C4-2B (cell line): ENCODE data around the gene IGF2.

ENCODE experiments used
- H3K27ac ChIP-seq: fragments of 450-650 bp; 2 replicates; pipeline ENCODE4 v1.5.1; 2017
- CTCF ChIP-seq: fragments of 450-650 bp; conservative IDR thresholded peaks from 2 replicates; pipeline ENCODE4 v1.5.1; 2017; ENCODE audit warnings: mild to moderate bottlenecking
- ZFX ChIP-seq: fragments of 450-650 bp; IDR thresholded peaks from 2 replicates; pipeline ENCODE4 v1.6.1; 2017

IGF2 gene

GRCh38 chr11:2094354-2095197 lies 44.6 kb downstream of the IGF2 start:
- TF ChIP-seq CTCF, result no peak
- TF ChIP-seq ZFX, result no peak
- H3K27ac ChIP-seq, result peak overlapping the region; percentile 74

- TF ChIP-seq ZFX, result no peak
- TF ChIP-seq CTCF, result no peak
Observed at GRCh38 chr11:2093575-2094353, 45.4 kb downstream of the IGF2 start.

GRCh38 chr11:2092956-2093412 lies 46.2 kb downstream of the IGF2 start:
- peak overlapping the region; percentile 74 for H3K27ac ChIP-seq
- TF ChIP-seq CTCF, result no peak
- no peak for TF ChIP-seq ZFX

More at GRCh38 chr11:2093575-2094353, 45.4 kb downstream of the IGF2 start:
- peak overlapping the region; percentile 74 for H3K27ac ChIP-seq

DNA sequence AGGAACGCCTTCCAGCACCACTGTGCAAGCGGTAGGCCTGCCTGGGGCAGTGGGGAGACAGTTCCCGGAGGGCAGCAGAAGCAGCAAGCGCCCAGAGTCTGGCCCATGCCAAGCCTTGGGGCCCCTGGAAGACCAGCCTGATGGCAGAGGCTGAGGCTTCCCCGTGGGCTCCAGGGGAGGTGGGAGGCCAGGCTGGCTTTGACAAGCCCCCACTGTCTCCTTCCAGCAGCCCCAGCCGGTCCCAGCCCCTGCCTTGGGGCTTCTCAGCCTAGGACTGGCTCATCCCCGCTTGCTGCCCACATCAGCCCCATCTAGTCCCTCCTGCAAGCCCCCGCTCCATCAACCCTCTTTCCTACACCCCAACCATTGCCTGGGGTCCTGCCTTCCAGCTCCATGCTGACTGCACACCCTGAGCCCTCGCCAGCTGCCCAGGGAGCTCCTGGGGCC lies 46.7 kb downstream of the IGF2 start:
- TF ChIP-seq CTCF, result no peak
- TF ChIP-seq ZFX, result no peak
- peak overlapping the region; percentile 74 for H3K27ac ChIP-seq

DNA sequence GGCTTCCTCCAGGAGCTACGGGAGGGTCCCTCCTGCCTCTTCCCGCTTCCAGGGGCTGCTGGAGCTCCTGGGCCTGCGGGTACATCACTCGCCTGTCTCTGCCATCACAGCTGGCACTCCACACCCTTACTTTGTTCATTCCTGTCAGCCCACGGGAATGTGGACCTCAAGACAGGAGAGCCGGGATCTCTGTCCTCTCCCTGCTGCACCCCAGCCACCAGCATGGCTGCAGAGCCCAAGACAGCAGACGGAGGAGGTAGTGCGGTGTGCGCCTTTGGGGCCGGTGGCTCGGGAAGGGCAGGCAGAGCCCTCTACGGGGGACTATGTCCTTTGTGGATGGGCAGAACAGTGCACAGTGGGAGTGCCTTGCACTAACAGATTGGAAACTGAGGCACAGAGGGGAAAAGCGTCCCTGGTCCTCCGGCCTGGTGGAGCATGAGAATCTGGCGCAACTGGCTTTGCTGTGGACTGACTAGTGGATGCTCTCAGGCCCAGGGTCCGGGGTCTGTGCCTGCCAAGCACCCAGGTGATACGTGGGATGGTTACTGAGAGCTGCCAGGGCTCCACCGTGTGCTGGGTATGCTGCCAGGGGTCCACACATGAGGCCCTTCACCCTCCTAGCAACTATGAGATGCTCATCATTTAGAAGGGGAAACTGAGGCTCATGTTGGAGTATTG lies 47.3 kb downstream of the IGF2 start:
- peak overlapping the region; percentile 74 for H3K27ac ChIP-seq
- TF ChIP-seq ZFX (no peak), CTCF (no peak)

DNA sequence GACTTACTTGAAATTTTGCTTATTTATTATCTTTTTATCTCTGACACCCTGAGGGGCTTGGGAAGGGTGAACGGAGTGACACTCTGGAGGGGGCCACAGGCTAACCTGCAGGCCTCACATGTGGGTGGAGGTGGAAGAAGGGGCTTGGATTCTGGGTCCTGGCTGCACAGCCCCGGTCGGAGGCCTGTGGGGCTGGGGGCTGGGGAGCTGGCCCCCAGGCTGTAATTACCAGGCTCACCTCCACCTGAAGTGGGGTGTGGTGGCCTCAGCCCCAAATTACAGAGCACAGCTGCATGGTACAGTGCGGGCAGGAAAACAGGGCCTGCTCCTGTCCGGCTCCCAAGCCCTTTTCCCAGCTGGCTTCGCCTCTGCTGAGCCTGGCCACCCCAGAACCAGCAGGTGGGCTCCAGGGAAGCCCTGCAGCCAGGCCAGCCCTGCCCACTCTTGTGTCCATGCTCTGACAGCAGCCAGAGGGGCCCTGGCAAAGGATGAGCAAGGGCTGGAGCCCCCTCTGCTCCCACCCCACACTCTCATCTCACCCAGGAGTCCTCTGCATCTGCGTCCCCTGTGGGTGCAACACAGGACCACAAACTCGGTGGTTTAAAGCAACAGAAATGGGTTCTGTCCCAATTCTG lies 48.0 kb downstream of the IGF2 start:
- no peak for TF ChIP-seq CTCF
- TF ChIP-seq ZFX, result no peak

More for the DNA sequence above, 48.0 kb downstream of the IGF2 start:
- no peak overlapping the region; the same call in 1 of the 2 replicates for H3K27ac ChIP-seq
